HG02610 (cell line): ENCODE results near the gene FAM50A.
A peak's percentile ranks its signal among the peaks of the same experiment; 100 is the strongest.

ENCODE experiments used
- ATAC-seq: cut with Tn5 transposase; IDR thresholded peaks from one replicate; pipeline ENCODE4 v1.9.1; 2021; ENCODE audit warnings: mild to moderate bottlenecking, moderate library complexity; ENCODE audit not compliant: unreplicated experiment

FAM50A gene

GRCh38 chrX:154412468-154412867 is 31.5 kb upstream of the FAM50A start:
- no peak for ATAC-seq

GRCh38 chrX:154413142-154413541 is 30.8 kb upstream of the FAM50A start:
- no peak for ATAC-seq

GRCh38 chrX:154417157-154417556 is 26.8 kb upstream of the FAM50A start:
- ATAC-seq = no peak

- ATAC-seq = no peak
Observed at GRCh38 chrX:154419189-154419588, 24.8 kb upstream of the FAM50A start.

GRCh38 chrX:154419688-154420401 is 24.1 kb upstream of the FAM50A start:
- ATAC-seq = no peak

GRCh38 chrX:154420402-154420756 is 23.6 kb upstream of the FAM50A start:
- no peak for ATAC-seq

GRCh38 chrX:154426916-154427770 is 16.8 kb upstream of the FAM50A start:
- no peak for ATAC-seq

- ATAC-seq = peak; percentile 97
Observed at GRCh38 chrX:154428176-154429171, 15.5 kb upstream of the FAM50A start, which contains the start of gene ATP6AP1. Gene ATP6AP1, plus strand, starts transcription at chrX:154428677. Its CDS starts 16 bp downstream, at chrX:154428693.

GRCh38 chrX:154429711-154430110 is 14.2 kb upstream of the FAM50A start:
- no peak for ATAC-seq

- no peak for ATAC-seq
Observed at GRCh38 chrX:154430479-154430878, 13.5 kb upstream of the FAM50A start.

- ATAC-seq = no peak
Observed at GRCh38 chrX:154430916-154431315, 13.0 kb upstream of the FAM50A start.

- no peak for ATAC-seq
Observed at GRCh38 chrX:154431341-154431740, 12.6 kb upstream of the FAM50A start.

GRCh38 chrX:154432210-154432609 is 11.7 kb upstream of the FAM50A start:
- no peak for ATAC-seq

GRCh38 chrX:154433605-154434004 is 10.3 kb upstream of the FAM50A start:
- no peak for ATAC-seq

- ATAC-seq = no peak
Observed at GRCh38 chrX:154434394-154435168, 9.4 kb upstream of the FAM50A start.

GRCh38 chrX:154435171-154435733 is 8.7 kb upstream of the FAM50A start:
- ATAC-seq = no peak

- ATAC-seq = no peak
Observed at GRCh38 chrX:154436374-154436982, 7.5 kb upstream of the FAM50A start.

- ATAC-seq = no peak
Observed at GRCh38 chrX:154436983-154437752, 6.8 kb upstream of the FAM50A start, which contains the start of gene GDI1. Gene GDI1, plus strand, starts transcription at chrX:154437154. Its CDS starts 101 bp downstream, at chrX:154437255.
